Measurements from ENCODE around the gene ARHGEF2. TPM values are rescaled to one million over a fixed set of nuclear protein-coding genes. Genes with fewer than 3 reads are reported as not detected.

Gene ARHGEF2
- total and polyA plus RNA-seq, 2 of the 13 experiments (the other 11 are each of a cell fraction or from before 2014, with no cell fraction given), result 16.1 to 32.1 TPM

DNA sequence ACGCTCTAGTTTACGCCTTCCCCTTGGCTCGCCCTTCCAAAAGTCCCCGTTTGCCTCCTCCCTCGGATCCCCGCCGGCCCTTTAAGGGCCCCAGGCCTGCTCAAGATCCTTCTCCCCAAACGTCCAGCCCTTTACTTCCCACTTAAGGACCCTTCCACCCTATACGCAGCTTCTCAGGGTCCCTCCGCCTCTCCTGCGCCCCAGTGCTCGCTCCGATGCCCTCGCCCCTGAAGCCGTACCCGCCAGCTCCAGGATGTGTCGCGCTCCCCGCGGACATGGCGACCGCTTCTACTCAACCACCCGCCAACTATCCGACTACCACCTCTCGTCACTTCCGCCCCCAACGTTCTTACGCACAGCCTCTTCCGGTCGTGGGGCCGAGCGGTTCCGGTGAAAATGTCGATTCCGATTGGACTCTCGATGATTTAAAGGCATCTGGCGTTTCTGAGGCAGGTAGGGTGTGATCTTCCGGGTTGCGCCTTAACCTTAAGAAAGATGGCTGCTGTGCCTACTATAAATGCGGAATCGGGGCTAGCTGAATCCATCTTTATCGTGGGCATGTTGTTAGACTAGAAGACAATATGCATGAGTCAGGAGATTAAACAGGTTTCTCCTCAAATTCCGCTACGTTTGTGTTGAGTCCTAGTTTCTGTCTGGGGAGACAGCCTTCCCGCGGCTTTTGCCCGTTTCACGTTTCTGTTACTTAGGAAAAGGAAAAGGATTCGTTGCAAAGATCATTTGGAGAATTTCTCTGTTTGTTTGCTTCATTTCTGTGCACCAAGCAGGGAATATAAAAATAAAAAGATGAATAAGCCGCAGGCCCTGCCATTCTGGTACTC lies 44.0 kb downstream of the ARHGEF2 start, which contains the start of gene KHDC4 (continued):
- TF ChIP-seq EP300 (IDR thresholded peaks at IDR 0.05; ENCODE audit: low read depth in 2 of 2, low read length in 2 of 2) (peak in 1 of 2 experiments; percentile 17; a peak in 1 of 4 replicates), EP300 (CRISPR knock-in tag; IDR thresholded peaks at IDR 0.05; ENCODE audit: borderline replicate concordance) (no peak), MYNN (CRISPR knock-in tag; IDR thresholded peaks at IDR 0.05; ENCODE audit: low read depth) (0 out of 2 replicates have a peak, but pooled peaks have one; percentile 70), ZNF160 (CRISPR knock-in tag; IDR thresholded peaks at IDR 0.05) (peak; percentile 30; the same call in 1 of the 2 replicates), ARID2 (CRISPR knock-in tag; IDR thresholded peaks at IDR 0.05; ENCODE audit: borderline replicate concordance) (0 out of 2 replicates have a peak, but pooled peaks have one; percentile 25), TRIM24 (CRISPR knock-in tag; IDR thresholded peaks at IDR 0.05) (no peak), ZNF557 (CRISPR knock-in tag; IDR thresholded peaks at IDR 0.05) (no peak), DPF2 (CRISPR knock-in tag; IDR thresholded peaks at IDR 0.05; ENCODE audit: borderline replicate concordance, low read depth) (no peak), PHF21A (CRISPR knock-in tag; IDR thresholded peaks at IDR 0.05) (peak; percentile 33; the same call in 1 of the 2 replicates), MTA1 (CRISPR knock-in tag; IDR thresholded peaks at IDR 0.05; ENCODE audit: borderline replicate concordance) (no peak), ZBTB42 (CRISPR knock-in tag; IDR thresholded peaks at IDR 0.05) (no peak), ZNF570 (CRISPR knock-in tag; IDR thresholded peaks at IDR 0.05; ENCODE audit: borderline replicate concordance) (no peak), ZNF850 (CRISPR knock-in tag; conservative IDR thresholded peaks at IDR 0.05) (no peak), SNRNP70 (IDR thresholded peaks at IDR 0.05; ENCODE audit: low read depth, low read length) (no peak), NR2F6 (IDR thresholded peaks at IDR 0.05) (no peak), NR2F6 (CRISPR knock-in tag; IDR thresholded peaks at IDR 0.05) (peak; percentile 41; the same call in 1 of the 2 replicates), JARID2 (CRISPR knock-in tag; IDR thresholded peaks at IDR 0.05; ENCODE audit: insufficient replicate concordance) (no peak), ZNF326 (CRISPR knock-in tag; IDR thresholded peaks at IDR 0.05; ENCODE audit: borderline replicate concordance) (no peak), ZNF773 (CRISPR knock-in tag; IDR thresholded peaks at IDR 0.05; ENCODE audit: borderline replicate concordance) (no peak)
- TF ChIP-seq, protein P1, sequence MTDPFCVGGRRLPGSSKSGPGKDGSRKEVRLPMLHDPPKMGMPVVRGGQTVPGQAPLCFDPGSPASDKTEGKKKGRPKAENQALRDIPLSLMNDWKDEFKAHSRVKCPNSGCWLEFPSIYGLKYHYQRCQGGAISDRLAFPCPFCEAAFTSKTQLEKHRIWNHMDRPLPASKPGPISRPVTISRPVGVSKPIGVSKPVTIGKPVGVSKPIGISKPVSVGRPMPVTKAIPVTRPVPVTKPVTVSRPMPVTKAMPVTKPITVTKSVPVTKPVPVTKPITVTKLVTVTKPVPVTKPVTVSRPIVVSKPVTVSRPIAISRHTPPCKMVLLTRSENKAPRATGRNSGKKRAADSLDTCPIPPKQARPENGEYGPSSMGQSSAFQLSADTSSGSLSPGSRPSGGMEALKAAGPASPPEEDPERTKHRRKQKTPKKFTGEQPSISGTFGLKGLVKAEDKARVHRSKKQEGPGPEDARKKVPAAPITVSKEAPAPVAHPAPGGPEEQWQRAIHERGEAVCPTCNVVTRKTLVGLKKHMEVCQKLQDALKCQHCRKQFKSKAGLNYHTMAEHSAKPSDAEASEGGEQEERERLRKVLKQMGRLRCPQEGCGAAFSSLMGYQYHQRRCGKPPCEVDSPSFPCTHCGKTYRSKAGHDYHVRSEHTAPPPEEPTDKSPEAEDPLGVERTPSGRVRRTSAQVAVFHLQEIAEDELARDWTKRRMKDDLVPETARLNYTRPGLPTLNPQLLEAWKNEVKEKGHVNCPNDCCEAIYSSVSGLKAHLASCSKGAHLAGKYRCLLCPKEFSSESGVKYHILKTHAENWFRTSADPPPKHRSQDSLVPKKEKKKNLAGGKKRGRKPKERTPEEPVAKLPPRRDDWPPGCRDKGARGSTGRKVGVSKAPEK (CRISPR knock-in tag; IDR thresholded peaks at IDR 0.05; ENCODE audit: borderline replicate concordance), result no peak
- TF ChIP-seq, protein P2, sequence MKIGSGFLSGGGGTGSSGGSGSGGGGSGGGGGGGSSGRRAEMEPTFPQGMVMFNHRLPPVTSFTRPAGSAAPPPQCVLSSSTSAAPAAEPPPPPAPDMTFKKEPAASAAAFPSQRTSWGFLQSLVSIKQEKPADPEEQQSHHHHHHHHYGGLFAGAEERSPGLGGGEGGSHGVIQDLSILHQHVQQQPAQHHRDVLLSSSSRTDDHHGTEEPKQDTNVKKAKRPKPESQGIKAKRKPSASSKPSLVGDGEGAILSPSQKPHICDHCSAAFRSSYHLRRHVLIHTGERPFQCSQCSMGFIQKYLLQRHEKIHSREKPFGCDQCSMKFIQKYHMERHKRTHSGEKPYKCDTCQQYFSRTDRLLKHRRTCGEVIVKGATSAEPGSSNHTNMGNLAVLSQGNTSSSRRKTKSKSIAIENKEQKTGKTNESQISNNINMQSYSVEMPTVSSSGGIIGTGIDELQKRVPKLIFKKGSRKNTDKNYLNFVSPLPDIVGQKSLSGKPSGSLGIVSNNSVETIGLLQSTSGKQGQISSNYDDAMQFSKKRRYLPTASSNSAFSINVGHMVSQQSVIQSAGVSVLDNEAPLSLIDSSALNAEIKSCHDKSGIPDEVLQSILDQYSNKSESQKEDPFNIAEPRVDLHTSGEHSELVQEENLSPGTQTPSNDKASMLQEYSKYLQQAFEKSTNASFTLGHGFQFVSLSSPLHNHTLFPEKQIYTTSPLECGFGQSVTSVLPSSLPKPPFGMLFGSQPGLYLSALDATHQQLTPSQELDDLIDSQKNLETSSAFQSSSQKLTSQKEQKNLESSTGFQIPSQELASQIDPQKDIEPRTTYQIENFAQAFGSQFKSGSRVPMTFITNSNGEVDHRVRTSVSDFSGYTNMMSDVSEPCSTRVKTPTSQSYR (CRISPR knock-in tag; IDR thresholded peaks at IDR 0.05; ENCODE audit: borderline replicate concordance), result peak; percentile 33; the same call in 1 of the 2 replicates
- TF ChIP-seq, protein P3, sequence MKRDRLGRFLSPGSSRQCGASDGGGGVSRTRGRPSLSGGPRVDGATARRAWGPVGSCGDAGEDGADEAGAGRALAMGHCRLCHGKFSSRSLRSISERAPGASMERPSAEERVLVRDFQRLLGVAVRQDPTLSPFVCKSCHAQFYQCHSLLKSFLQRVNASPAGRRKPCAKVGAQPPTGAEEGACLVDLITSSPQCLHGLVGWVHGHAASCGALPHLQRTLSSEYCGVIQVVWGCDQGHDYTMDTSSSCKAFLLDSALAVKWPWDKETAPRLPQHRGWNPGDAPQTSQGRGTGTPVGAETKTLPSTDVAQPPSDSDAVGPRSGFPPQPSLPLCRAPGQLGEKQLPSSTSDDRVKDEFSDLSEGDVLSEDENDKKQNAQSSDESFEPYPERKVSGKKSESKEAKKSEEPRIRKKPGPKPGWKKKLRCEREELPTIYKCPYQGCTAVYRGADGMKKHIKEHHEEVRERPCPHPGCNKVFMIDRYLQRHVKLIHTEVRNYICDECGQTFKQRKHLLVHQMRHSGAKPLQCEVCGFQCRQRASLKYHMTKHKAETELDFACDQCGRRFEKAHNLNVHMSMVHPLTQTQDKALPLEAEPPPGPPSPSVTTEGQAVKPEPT (CRISPR knock-in tag; IDR thresholded peaks at IDR 0.05; ENCODE audit: low read depth), result 0 out of 2 replicates have a peak, but pooled peaks have one; percentile 33

All from HepG2 (cell line).